Keratinocyte (primary cell): ENCODE measurements around the gene STAC.

Source experiments
- EZH2 ChIP-seq: IDR thresholded peaks from one replicate; pipeline ENCODE4 v1.6.1; 2012; ENCODE audit warnings: inconsistent platforms, mild to moderate bottlenecking, low read length, moderate library complexity
- TF ChIP-seq, protein P1 (sequence below), 3 experiments: IDR thresholded peaks in 1 of 3; conservative IDR thresholded peaks in 1 of 3; optimal IDR thresholded peaks in 1 of 3; 2 replicates in 2 of 3; 3 replicates in 1 of 3; pipeline versions ENCODE3 to v1.5.1; 2011; ENCODE audit warnings: low read length in 3 of 3, mild to moderate bottlenecking in 3 of 3, moderate library complexity in 2 of 3, control low read depth in 1 of 3, inconsistent platforms in 1 of 3; ENCODE audit not compliant: insufficient read depth in 2 of 3; ENCODE audit errors: extremely low read depth in 1 of 3

DNA sequence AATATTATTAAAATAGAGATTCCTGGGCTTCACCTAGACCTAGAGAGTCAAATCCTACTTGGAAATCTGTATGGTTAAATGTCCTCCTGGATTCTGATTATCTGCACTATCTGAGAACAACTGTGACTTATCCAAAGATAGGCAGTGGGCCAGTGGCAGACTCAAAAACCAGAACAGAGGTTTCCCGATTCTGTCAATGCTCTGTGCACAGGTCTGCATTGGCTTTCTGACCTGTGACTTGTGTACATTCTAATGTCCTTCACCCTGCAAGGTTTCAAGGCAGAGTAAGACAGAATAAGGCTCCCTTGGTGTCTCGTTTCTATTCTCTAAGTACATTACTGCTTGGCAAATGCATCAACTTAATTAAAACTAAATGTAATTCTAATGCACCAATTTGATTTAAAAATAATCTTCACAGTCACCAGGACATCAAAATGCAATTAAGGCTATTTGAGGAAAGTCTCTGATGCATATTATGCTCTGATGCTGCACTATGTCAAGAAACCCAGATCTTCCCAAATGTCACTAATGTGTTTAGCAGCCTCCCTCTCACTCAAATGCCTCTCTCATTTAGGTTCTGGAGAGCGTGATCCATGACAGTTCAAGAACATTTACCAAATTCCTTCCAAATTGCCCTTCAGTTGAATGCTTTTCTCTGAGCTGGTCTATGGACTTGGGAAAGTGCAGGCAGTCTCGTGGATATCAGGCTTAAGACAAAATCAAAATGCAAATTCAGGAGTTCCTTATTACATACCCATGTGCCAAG lies 140.1 kb downstream of the STAC start:
- TF ChIP-seq, protein P1, sequence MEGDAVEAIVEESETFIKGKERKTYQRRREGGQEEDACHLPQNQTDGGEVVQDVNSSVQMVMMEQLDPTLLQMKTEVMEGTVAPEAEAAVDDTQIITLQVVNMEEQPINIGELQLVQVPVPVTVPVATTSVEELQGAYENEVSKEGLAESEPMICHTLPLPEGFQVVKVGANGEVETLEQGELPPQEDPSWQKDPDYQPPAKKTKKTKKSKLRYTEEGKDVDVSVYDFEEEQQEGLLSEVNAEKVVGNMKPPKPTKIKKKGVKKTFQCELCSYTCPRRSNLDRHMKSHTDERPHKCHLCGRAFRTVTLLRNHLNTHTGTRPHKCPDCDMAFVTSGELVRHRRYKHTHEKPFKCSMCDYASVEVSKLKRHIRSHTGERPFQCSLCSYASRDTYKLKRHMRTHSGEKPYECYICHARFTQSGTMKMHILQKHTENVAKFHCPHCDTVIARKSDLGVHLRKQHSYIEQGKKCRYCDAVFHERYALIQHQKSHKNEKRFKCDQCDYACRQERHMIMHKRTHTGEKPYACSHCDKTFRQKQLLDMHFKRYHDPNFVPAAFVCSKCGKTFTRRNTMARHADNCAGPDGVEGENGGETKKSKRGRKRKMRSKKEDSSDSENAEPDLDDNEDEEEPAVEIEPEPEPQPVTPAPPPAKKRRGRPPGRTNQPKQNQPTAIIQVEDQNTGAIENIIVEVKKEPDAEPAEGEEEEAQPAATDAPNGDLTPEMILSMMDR (optimal IDR thresholded peaks at IDR 0.05 in 1 of 3, IDR thresholded peaks at IDR 0.05 in 1 of 3, conservative IDR thresholded peaks at IDR 0.05 in 1 of 3; ENCODE audit: extremely low read depth in 1 of 3, insufficient read depth in 2 of 3, low read length in 3 of 3) = no peak
- TF ChIP-seq EZH2 = no peak
